GM12874 (cell line): ENCODE data around the gene MED15.

Experiments used
- CTCF ChIP-seq: IDR thresholded peaks from 2 replicates; pipeline ENCODE4 v1.5.1; 2011; ENCODE audit warnings: low read depth, mild to moderate bottlenecking, control low read depth, low read length, moderate library complexity; ENCODE audit not compliant: insufficient read depth

Gene MED15

GRCh38 chr22:20588092-20588842 lies 80.9 kb downstream of the MED15 start:
- no peak for TF ChIP-seq CTCF

GRCh38 chr22:20588843-20589581 lies 81.6 kb downstream of the MED15 start:
- no peak for TF ChIP-seq CTCF

- no peak for TF ChIP-seq CTCF
Measured at GRCh38 chr22:20589614-20590476, 82.4 kb downstream of the MED15 start.

GRCh38 chr22:20590477-20591294 lies 83.3 kb downstream of the MED15 start:
- TF ChIP-seq CTCF, result no peak

GRCh38 chr22:20591295-20591645 lies 83.9 kb downstream of the MED15 start:
- no peak for TF ChIP-seq CTCF

GRCh38 chr22:20591660-20592310 lies 84.4 kb downstream of the MED15 start:
- no peak for TF ChIP-seq CTCF
